Ureter (tissue), 1 donor: ENCODE data around the gene FOXP1. TPM values are rescaled to one million over a fixed set of nuclear protein-coding genes. Genes with fewer than 3 reads are reported as not detected.
"Not testable (repeated sequence)": the region's sequence is repeated elsewhere in the genome, so short reads cannot be mapped to it uniquely, and the experiment has no call there.

ENCODE experiments used
- DNase-seq: peaks from one replicate; pipeline ENCODE4 v3.0.0-alpha.2; 2020; ENCODE audit warnings: low spot score
- total RNA-seq: library from RNA; stranded (reverse); gene quantifications from one replicate; pipeline ENCODE4 v1.2.4, GENCODE V29; 2023
- donor health status: DM: yes; HTN: yes; CAD: no.

The FOXP1 gene
- total RNA-seq, 1 donor from 2014 or later: 179 TPM

DNA sequence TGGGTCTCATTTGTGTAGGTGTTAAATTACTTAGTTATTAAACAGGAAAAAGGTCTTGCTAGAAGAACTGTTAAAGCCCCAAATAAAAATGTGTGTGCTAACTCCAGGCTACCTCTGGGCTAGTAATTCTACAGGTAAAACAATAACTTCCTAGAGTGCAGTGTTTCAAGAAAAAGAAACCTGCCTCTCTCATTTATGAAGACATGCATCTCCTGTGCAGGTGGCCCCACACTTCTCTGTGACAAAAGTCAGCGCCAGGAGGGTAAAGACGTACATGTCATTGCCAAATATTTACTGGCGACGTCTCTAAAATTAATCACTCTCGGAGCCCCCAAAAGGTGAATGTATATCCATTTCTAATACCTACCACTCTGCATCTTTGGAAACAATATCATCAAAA is 131.7 kb downstream of the FOXP1 start:
- DNase-seq: no peak

- DNase-seq: no peak
These were observed 132.5 kb downstream of the FOXP1 start for GRCh38 chr3:71451060-71451459.

- no peak for DNase-seq
These were observed 133.4 kb downstream of the FOXP1 start for GRCh38 chr3:71450162-71450561.

GRCh38 chr3:71447803-71448202 is 135.7 kb downstream of the FOXP1 start:
- DNase-seq: no peak

DNA sequence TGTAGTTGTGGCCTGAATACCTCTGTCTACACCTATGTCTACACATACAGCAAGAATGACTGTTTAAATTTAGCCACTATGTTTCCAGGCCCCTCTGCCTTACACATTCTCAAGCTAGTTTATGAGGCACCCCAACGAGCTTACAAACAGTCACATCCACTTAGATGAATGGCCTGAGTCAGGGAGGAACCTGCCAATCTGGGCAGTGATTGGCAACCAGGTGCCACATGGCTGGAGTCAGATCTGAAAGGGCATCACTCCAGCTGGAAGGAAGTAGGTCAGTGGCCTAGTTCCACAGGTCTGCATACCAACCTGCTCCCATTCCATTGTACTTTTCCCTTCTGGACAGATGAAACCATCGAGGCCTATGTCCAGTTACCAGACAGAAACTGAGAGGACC is 136.3 kb downstream of the FOXP1 start:
- DNase-seq: no peak

GRCh38 chr3:71446734-71447133 is 136.8 kb downstream of the FOXP1 start:
- DNase-seq: no peak

DNA sequence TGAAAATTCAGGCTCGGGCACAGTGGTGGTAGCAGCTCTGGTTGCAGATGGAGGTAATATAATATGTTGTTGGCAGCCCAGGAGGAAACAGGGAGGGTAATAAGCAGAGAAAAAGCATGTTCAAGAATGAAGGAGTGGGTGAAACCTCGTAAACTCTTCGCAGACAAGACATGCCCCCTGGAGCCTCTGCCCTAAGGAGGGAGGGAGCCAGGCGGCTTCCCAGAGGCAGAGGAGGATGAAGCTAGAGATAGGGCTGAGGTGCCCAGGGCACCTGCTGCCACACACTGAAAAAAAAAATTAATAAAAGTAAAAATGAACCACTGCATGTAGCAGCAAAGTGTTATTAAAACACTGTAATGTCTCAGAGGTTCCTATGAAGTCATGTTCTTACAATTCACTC is 137.3 kb downstream of the FOXP1 start:
- no peak for DNase-seq

DNA sequence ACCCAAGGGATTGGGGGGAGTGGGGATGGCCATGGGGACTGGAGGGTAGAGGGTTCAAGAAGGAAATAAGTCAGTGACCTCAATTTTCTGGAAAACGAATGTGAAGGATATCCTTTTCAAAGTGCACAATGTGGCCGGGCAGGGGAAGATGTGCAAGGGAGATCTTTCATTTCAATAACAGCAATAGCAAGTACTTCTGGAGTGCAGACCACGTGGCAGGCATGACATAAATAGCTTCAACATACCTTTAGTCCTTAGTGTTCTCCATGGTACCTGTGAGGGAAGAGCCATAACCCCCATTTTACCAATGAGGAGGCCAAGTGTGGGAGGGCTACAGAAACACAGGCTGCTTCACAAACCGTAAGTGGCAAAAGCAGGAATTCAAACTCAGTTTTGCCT is 138.7 kb downstream of the FOXP1 start:
- no peak for DNase-seq

DNA sequence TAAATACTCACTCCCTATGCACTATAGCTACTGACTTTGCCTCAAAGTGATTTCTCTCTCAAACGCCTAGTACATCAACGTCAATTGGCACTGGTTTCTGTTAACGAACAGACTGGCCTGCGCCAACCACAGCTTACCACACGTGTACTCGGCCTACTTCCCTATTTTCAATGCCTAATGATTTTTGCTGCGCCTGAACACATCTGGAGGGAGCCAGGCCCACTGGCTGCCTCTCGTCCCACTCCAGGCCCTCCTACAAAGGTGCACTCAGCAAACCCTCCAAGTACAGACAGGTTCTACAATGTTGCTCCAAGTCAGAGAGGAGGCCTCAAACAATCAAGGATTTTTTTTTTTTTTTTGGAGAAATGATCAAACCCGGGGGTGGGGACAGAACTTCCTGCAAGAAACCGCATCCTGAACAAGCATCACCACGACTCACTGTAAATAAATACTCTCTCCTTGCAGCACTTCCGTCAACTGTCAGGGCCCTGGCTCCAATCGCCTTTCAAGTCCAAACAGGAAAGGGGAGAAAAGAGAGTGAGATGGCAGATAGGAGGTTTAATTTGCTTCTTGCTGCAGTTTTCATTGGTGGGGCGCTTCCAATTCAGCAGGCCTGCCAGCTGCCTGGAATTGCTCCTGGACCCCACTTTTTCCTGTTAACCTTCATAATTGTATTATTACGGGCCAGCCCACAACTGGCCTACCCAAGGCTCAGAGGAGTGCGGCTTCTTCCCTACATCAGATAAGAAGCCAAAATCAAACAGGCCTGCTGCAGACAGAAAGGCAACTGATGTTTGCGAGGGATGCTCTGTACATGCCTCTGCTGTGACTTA is 139.3 kb downstream of the FOXP1 start:
- DNase-seq: peak; percentile 80

- DNase-seq: no peak
These were observed 140.2 kb downstream of the FOXP1 start for GRCh38 chr3:71443332-71443731.

DNA sequence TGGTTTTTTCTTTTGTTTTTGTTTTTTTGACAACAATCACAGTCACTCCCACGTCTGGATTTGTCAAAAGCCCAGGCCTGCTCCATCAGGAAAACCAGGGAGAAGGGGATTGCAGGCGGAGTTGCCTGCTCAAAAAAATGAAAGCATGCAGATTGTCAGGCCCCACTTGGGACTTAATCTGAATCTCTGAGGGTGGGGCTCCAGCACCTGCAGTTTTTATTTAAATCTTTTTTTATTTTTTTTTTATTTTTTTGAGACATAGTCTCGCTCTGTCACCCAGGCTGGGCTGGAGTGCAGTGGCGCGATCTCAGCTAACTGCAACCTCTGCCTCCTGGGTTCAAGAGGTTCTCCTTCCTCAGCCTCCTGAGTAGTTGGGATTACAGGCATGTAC is 140.9 kb downstream of the FOXP1 start:
- DNase-seq: no peak

GRCh38 chr3:71441925-71442651 is 141.4 kb downstream of the FOXP1 start:
- no peak for DNase-seq

- no peak for DNase-seq
These were observed 142.2 kb downstream of the FOXP1 start for GRCh38 chr3:71441217-71441924.

DNA sequence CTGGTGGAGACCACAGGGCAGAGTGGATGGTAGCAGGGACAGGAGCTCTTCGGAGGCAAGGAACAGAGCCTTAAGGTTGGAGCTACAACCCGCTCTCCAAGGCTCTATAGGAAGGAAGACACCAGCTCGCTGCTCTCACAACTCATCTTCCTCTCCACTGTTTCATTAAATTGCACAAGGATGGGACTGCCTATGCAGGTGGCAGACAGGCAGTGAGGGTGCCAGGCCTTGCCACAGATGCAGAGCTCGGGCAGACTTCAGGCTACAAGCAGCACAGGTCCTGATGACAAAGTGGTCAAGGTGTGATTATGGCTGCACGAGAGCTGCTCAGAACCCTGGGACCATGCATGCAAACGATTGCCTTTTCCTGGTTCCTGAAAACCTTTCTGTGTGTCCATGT is 144.6 kb downstream of the FOXP1 start:
- no peak for DNase-seq

DNA sequence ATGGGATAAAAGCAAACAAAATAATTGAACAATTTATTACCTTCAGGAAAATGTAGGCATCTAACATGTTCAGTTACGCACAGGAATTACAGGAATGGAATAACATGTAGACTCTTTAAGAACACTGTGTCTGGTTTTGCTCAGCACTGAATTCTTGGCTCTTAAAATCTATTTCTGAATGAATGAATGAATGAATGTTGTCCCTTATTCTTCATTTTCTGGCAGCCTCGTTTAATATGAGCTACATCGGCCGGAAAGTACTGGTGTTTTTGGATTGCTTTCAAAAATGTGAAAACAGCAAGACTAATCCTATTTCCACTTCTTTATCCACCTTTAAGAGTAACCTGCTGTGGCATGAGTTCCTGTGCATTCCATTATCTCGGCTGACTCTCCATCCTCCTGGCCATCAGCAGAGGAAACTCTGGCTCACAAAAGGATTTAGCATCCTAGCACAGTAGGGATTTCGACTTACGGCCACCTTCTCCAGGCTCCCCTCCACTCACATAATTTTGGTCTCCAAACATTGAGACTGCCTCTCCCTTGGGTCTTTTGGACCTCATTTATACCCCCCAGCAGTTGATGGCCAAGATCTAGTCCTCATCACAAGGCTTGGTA is 145.3 kb downstream of the FOXP1 start:
- DNase-seq: no peak

- no peak for DNase-seq
These were observed 147.2 kb downstream of the FOXP1 start for GRCh38 chr3:71436337-71436736.

GRCh38 chr3:71435836-71436235 is 147.7 kb downstream of the FOXP1 start:
- DNase-seq: not testable (repeated sequence)

GRCh38 chr3:71433631-71434030 is 149.9 kb downstream of the FOXP1 start:
- no peak for DNase-seq

- DNase-seq: no peak
These were observed 151.2 kb downstream of the FOXP1 start for GRCh38 chr3:71432044-71432975.

- DNase-seq: no peak
These were observed 152.5 kb downstream of the FOXP1 start for GRCh38 chr3:71430941-71431552.

GRCh38 chr3:71429597-71429988 is 153.9 kb downstream of the FOXP1 start:
- DNase-seq: no peak
